Activated gamma-delta T cell (primary cell): ENCODE results near the gene CLCN7.

ENCODE experiments used
- DNase-seq: peaks from one replicate; lab custom pipeline; 2025; lab: John Stamatoyannopoulos, UW

The CLCN7 gene

GRCh38 chr16:1502092-1503004, 27.5 kb upstream of the CLCN7 start:
- DNase-seq = no peak

GRCh38 chr16:1501630-1502029, 26.8 kb upstream of the CLCN7 start:
- no peak for DNase-seq

- DNase-seq = no peak
These were observed 25.8 kb upstream of the CLCN7 start for GRCh38 chr16:1500465-1501150.

- no peak for DNase-seq
These were observed 25.1 kb upstream of the CLCN7 start for GRCh38 chr16:1499756-1500464.

GRCh38 chr16:1498899-1499676, 24.3 kb upstream of the CLCN7 start:
- no peak for DNase-seq

GRCh38 chr16:1497014-1497598, 22.3 kb upstream of the CLCN7 start:
- DNase-seq = no peak

GRCh38 chr16:1496464-1496863, 21.6 kb upstream of the CLCN7 start:
- no peak for DNase-seq

- no peak for DNase-seq
These were observed 21.0 kb upstream of the CLCN7 start for GRCh38 chr16:1495889-1496262.

GRCh38 chr16:1495211-1495888, 20.5 kb upstream of the CLCN7 start:
- DNase-seq = no peak

- DNase-seq = no peak
These were observed 19.9 kb upstream of the CLCN7 start for GRCh38 chr16:1494711-1495110.

GRCh38 chr16:1494129-1494640, 19.4 kb upstream of the CLCN7 start:
- no peak for DNase-seq

- DNase-seq = no peak
These were observed 18.9 kb upstream of the CLCN7 start for GRCh38 chr16:1493746-1494094.

- DNase-seq = peak; percentile 82
These were observed 18.3 kb upstream of the CLCN7 start, which contains the start of gene TELO2 for GRCh38 chr16:1492923-1493745. TELO2 (plus strand) TSS chr16:1493360; CDS start chr16:1494282, 922 bp downstream.

- DNase-seq = no peak
These were observed 17.5 kb upstream of the CLCN7 start for GRCh38 chr16:1492082-1492922.

GRCh38 chr16:1491327-1491726, 16.5 kb upstream of the CLCN7 start:
- DNase-seq = no peak

- no peak for DNase-seq
These were observed 14.2 kb upstream of the CLCN7 start for GRCh38 chr16:1489077-1489476.

GRCh38 chr16:1488619-1489018, 13.8 kb upstream of the CLCN7 start, which contains the start of gene PTX4:
PTX4 (minus strand) TSS chr16:1488944; CDS start chr16:1488909, 35 bp downstream.
- no peak for DNase-seq

GRCh38 chr16:1488054-1488601, 13.3 kb upstream of the CLCN7 start:
- no peak for DNase-seq
